NCI-H510A treated with DMSO at 0.1 percent for 48 hours (cell line): ENCODE results near the gene CCK.
A peak's percentile ranks its signal among the peaks of the same experiment; 100 is the strongest.

Experiments
- DNase-seq: peaks from one replicate; lab custom pipeline; 2025; lab: John Stamatoyannopoulos, UW

Gene CCK

DNA sequence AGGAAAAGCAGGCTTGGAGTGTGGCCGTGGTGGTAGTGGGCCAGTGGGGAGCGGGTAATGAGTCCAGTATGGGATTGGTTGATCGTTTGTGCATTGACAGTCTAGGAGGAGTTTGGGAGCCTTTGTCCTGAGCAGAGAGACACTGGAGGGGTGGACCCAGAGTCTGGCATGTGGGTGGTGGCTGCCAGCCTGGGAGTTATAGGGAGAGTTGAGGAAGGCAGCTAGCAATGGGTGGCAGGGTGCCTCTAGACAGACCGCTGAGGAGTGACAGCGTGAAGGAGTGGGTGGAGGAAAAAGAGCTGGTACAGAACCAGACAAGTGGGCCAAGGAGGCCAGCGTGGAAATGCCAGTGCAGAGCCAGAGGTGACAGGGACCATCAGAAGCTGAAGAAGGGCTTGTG is 1.9 kb upstream of the CCK start:
- no peak for DNase-seq

DNA sequence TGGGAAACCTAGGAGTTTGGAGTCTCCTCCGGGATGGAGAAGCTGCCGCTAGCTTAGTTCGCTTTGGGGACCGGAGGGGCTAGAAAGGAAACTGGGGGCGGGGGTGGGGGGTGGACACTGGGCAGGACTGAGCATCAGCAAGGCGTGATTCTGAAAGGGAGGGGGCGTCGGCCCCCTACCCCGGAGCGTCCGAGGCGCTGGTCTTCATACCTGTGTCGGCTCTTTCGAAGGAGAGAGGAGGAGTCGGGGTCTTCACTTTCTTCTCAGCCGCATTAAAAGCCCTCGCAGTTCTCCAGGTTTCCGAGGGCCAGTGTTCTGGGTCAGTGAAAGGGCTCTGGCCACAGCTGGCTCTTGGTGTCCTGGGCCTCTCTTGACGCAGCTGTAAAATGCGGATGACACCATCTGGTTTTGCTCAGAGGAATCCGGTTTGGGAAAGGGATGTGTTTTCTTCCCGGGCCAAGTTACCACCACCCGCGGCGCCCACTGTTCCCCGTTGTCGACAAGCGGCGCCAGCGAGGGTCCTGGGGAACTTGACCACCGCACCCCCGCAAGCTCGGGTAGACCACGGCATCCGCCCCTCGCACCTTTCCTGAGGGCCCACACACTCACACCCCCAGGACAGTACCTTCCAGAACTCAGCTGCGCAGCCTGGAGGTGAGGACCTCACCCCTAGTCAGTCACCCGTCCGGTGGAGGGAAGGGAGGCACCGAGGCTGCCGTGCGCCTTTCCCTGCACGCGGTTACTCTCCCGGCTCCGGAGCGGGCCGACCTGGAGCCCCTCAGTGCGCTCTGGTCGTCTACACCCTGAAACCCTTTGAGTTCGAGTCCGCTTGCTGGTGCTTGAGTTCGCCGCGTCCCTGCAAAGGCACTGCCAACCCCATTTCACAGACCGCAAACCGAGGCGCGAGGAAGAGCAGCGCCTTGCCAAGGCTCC is 660 bp downstream of the CCK start:
- DNase-seq = no peak

DNA sequence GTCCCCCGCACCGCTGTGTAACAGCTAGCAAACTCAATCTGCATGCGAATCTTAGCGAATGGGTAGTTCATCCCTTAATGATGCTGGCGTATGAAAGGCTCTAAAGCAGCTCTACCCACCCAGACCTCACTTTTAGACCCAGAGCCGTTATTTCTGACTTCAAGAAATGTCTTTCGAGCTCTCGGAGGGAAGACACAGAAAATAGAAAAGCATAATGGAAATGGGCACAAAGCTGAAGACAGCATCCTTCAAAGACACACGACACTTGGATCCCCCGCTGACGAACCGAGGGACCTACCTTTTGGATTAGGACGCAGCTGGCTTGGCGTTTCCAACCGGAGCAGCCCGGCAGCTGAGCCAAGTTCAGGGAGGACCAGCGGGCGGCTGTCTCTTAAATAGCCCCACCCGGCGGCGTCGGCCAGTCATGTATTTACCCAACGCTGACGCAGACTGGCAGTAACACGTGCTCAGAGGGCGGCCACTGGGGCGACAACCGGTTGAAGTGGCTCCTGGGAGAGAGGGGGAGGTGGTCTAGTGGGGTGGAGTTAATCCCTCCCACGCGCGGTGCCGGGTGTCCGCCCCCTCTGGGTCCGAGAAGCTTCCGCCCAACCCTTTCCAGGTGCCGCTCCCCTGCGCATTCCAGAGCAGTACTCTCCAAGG is 1.5 kb downstream of the CCK start:
- DNase-seq = peak; percentile 36

DNA sequence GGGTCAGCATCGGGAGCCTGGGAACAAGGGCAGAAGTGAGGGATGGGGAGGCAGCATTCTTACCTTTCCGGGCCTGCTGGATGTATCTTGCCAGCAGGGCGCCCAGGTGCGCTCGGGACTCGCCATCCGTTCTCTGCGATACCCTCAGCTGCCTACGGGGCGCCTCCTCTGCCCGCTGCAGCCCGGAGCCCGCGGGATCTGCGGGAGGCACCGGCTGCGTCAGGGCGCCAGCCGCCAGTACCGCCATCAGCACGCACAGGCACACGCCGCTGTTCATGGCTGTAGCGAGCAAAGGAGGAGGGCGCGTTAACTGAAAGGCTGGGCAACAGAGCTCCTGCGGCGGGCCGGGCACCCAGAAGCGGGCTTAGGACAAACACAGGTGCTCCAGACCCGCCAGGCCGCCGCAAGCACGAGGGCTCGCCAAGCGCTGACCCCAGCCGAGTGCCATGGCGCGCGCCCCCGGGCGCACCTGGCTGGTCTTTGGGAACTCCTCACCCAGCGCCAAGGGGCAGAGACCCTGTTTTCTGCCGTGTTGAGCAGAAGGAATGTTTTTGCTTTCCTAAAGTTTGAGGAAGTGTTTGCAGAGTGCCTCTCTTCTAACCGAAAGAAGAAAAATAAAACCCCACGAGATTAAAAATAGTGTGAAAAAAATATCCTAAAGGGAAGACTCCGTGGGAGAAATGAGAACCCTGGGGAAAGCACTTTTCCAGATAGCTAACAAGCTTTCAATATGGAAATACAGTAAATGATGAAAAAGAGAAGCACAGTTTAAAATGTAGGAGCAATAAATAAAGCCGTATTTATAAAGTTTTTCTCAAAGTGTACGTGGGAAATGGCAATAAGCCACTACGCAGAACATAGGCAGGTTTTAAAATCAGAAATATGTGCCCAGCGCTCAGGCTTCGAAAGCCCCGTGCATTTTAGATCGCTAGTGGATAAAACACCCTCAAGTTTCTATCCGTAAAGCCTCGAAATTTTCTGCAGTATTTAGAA is 2.3 kb downstream of the CCK start:
- DNase-seq = peak; percentile 8

DNA sequence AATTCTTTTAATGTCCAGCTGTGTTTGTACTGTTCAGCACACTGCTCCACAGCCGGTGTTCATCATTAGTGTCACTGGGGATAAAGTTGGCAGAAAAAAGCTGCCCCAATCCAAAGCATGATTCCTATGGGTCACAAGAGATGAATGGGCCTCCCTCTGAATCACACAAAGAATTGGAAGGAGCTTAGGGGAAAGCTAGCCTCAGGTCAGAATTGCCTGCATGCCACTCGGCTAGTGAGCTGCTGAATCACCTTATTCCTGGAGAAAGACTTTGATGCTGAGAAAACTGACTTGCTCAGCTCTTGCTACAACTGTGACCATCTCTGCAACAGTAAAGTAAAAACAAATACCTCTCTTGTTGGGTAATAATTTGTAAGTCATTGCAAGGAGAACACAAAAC is 3.5 kb downstream of the CCK start:
- no peak for DNase-seq

DNA sequence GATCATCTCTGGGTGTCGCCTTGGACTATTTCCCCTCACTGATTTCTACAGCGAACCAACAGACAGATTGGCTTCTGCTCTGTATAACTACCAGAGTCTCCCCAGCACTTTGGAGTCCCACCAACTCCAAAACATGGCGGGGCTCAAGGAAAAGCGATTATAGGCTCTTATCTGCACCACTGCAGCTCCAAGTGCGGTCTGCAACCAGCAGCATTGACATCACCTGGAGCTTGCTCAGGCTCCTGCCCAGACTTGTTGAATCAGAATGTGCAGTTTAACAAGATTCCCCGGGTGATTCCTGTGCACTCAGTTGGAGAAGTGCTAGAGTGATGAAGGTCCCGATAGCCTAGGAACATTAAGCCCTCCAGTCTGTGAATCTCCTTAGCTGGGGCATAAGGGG is 9.0 kb downstream of the CCK start:
- DNase-seq = no peak

DNA sequence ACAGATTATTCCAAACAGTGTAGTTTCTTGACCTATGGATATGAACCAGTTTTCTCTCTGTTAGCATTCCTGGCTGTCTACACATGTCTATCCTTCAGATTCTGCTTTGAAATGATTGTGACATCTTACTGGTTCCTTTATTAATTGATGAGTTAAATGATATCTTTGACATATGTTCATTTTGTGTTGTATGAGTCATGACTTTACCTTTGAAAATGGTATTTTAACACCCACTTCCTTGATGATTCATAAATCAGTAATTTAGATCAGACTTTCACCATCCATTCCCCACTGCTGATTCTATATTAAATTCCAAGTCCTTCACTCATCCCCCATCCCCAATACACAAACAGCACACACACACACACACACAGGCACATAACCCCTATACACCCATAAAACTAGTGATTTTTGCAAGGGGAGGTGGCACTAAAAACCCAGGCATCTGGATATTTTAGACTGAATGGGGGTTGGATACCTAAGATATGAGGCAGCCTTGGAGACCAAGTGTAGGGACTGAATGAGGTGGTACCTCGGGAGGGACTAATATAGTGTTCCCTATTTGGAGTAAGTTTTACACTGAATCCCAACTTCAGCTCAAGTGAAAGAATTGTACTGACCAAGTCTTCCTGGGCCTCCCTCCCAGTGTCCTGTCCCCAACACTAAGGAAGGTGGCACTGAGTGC is 9.7 kb downstream of the CCK start:
- no peak for DNase-seq

DNA sequence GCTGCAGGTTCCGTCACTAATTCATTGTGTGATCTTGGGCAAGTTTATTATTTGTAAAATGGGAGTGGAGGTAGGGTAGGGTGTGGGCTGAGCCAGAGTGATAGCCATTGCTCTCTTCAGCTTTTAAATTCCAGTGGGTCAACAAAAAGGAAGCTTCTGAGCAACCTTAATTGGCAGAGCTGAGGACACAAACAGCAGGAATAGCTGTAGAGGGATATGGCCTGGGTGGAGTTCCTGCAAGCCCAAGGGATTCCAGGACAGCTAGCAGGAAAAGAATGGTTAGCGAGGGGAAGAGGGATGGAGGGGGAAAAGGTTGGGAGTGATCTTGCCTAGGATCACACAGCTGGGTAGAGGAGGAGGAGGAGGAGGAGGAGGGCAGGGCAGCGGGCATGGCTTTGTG is 11.4 kb downstream of the CCK start:
- no peak for DNase-seq

DNA sequence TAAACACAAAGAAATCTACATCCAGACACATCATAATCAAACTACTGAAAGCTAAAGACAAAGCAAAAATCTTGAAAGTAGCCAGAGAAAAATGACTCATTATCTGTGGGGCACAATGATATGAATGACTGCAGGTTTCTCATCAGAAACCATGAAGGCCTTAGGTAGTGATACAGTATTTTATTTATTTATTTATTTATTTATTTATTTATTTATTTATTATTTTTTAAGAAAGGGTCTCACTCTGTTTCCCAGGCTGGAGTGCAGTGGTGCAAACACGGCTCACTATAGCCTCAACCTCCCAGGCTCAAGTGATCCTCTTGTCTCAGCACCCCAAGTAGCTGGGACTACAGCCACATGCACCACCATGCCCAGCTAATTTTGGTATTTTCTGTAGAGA is 15.2 kb downstream of the CCK start:
- no peak for DNase-seq

GRCh38 chr3:42247576-42248027 is 18.4 kb downstream of the CCK start:
- DNase-seq = peak; percentile 5

GRCh38 chr3:42246091-42246490 is 19.9 kb downstream of the CCK start:
- DNase-seq = no peak

GRCh38 chr3:42236611-42237010 is 29.4 kb downstream of the CCK start:
- DNase-seq = no peak

GRCh38 chr3:42235532-42235931 is 30.5 kb downstream of the CCK start:
- DNase-seq = no peak

DNA sequence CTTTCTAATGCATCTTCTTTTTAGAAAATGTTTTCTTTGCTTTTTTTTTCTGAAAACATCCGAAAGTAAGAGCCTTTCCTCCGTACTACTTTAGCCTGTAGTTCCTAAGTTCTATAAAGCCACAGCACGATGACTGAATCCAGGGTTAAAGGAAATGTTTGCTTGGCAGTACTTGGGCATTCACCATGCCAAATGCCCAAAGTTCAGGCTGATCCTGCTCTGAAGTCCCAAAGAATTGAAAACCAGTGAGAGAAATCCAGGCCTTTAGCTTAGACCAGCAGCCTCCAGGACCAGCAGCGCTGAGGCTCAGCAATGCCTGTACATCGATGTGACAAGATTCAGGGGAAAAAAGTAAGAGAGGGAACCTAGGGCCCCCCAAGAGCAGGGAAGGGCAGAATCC is 35.1 kb downstream of the CCK start:
- no peak for DNase-seq

GRCh38 chr3:42229942-42230688 is 35.9 kb downstream of the CCK start:
- peak; percentile 66 for DNase-seq

DNA sequence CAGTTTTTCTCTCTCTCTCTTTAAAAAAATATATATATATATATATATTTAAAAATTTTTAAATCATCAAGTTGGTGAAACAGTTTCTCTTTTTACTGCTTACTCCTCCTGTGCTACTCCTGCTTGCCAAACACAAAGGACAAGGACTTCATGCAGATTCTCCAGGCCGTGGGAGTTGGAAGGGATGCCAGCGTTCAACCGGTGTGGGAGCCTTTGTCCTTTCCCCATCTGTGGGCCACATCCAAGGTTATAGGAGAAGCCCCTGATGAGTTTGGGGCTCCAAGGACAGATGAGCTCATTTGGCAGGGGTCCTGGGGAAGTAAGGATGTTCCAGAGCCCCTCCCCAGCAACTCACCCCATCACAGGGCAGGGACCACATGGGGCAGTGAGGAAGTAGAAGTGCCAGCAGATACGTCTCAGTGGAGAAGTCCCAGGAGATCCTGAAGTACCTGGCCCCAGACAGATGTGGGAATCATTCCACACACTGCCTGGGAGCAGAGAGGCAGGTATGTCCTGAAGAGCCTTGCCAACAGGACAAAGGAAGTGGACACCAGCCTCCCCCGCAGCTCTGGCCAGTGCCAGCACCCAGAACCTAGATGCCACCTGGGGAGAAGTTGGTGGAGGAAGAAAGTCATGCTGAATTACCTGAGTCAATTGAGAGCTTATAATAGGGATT is 36.6 kb downstream of the CCK start:
- DNase-seq = no peak

GRCh38 chr3:42228796-42229195 is 37.2 kb downstream of the CCK start:
- DNase-seq = no peak

DNA sequence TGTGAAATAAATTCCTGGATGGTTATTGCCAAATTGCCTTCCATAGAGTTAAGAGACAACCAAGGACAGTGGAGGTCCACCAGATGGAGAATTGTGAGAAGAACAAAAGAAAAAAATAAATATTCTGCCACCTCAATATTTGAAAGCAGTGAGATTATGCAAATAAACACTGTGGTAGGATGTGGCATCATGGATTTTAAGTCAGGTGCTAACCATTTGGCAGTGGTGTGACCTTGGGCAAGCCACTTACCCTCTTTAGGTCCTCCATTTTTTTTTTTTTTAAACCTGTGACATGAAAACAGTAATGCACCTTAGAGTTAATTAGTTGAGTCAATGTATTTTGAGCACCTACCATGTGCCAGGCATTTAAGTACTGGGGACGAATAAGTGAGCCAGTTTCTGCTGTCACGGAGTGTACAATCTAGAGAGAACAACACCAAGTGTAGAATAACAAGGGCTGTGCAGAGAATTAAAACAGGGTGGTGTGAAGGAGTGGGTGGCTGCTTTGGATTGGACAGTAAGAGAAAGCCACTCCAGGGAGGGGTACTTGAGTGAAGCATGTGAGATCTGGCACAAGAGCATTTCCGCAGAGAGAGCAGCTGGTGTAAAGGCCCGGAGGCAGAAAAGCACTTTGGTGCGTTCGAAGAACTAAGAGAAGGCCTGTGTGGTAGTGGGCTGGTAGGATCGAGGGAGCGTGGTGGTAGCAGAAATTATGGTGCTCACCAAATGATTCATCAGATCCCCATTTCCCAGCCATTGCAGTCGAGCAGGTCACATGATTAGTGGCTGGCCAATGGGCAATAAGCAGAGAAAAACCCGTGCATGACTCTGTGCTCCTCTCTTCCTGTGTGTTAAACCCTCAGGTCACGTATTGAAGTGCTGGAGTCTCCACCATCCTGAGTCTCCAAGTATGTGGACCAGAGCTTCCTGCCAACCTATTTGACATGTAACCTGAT is 39.2 kb downstream of the CCK start:
- DNase-seq = peak; percentile 82
